Tongue (tissue), 2 donors: ENCODE data around the gene DDX24. TPM values are rescaled to one million over a fixed set of nuclear protein-coding genes. Genes with fewer than 3 reads are reported as not detected.

Source experiments
- DNase-seq: peaks from one replicate; pipeline ENCODE4 v3.0.0-alpha.2; 2015
- total RNA-seq: library from RNA; depleted of rRNA; stranded (reverse); fragments of >200 nt; gene quantifications from one replicate; pipeline ENCODE4 v1.2.3, GENCODE V29; 2014

The DDX24 gene
- total RNA-seq, 1 donor from 2014 or later, result 118 TPM

DNA sequence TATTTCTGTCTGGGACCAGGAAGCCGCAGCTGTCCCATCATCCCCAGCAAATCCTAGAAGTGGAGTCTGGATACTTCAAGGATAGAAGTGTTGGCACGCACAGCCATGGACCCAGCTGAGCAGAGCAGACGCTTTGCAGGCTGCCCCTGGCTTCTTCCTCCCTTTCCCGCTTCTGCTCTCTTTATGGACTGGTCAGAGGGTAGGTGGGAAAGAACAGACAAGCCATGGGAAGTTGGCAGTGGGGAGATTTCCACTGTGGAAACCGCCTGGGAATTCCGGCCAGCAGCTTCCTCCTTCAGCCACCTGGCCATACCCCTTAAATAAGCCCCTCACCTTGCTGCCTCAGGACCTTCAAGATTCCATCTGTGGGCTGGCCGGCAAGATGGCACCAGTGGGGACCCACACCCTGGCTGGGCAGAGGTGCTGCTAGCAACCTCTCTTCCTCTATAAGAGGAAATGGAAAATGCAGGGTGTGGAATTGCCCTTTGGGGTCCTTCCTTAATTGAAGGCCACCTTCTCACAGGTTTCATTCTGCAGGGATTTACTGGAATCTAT lies 34.2 kb downstream of the DDX24 start:
- DNase-seq, result no peak

DNA sequence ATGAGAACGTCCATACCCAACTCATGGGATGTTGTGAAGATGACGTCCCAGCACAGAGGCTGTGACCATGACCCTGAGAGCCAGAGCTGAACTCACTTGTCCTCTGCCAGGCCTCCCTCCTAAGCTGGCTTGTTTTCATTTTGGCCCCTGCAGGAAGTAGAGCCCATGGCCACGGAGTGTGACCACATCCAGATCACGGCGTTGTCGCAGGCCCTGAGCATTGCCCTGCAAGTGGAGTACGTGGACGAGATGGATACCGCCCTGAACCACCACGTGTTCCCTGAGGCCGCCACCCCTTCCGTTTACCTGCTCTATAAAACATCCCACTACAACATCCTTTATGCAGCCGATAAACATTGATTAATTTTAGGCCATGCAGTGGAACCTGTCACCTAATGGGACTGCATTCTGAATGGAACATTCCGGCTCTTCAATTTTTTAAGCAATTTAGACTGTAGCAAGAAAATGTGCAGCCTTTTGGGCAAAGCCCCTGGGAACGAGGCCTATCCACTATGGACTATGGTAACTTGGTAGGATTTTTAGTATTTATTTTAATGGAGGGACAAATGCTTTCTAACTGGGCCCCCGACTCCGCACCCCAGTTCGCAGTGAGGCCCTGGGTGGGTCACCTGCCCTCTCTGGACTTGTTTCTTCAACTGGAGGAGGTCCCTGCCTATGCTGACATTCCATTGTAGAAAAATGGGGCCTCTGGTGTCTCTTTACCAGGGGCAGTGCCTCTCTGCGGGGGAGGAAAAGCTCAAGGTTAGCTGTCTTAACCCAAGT lies 35.2 kb downstream of the DDX24 start:
- DNase-seq, result no peak

DNA sequence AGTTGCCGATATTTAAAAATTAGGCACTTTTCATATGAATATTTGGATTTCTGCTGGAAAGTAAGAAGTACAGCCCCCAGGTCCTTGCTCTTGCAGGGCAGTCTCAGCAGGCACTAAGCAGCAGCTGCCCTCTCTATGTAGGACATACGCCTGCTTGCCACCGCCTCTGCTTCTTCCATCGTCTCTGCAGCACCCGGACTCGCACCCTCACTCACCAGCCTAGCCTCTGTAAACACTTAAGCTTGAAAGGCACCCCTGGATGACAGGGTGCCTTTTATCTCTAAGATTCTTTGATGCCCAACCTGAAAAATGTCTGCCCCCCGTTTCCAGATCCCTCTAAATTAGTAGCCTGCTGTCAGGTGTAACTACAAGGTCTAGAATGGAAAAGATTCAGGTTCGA lies 35.9 kb downstream of the DDX24 start:
- no peak for DNase-seq

DNA sequence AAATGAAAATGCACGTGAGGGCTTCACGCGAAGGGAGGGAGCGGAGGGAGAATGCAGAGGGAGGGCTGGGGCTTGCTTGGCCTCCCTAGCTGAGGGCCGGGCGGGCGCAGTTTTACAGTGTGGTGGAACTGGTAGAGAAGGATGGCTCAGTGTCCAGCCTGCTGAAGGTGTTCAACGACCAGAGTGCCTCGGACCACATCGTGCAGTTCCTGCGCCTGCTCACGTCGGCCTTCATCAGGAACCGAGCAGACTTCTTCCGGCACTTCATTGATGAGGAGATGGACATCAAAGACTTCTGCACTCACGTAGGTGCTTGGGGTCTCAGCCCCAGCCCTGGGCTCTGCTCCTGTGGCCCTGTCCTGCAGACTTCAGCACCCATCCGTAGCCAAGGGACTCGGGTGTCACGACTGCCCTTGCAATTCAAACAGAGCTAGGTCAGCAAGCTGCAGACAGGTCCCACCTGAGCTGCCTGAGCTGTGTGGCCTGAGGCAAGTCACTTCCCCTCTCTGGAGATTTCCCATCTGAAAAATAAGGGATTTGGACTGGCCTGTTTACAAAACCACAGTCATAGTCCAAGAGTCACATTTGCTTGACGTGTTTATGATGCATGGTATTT lies 36.4 kb downstream of the DDX24 start:
- no peak for DNase-seq

DNA sequence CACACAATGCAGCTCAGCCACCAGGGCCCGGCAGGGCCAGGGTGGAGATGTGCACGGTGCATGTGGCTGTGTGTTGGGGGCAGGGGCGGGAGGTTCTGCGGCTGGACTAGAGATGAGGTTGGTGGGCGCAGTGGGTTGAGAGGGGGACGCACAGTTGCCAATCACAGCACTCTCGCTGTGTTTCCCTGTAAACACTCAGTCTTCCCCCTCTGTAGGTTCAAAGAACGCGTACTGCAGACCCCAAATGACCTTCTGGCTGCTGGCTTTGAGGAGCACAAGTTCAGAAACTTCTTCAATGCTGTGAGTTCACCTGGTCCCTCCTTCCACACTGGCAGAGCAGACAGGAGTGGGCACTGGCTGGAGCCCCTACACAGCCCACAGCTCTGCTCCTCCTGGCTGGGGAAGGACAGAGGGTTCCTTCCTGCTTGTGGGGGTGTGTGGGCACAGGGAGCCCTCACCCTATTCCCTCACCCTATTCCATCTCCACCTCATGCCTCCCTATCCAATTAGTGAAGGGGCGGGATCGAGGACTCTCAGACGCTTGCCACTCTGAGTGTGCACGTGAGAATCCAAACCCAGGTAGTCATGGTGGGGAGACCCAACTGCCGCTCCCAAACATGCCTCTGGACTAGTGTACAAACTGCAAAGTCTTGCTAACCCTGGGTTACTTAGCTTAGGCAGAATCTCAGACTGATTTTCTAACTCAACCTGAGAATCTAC lies 37.1 kb downstream of the DDX24 start:
- no peak for DNase-seq

DNA sequence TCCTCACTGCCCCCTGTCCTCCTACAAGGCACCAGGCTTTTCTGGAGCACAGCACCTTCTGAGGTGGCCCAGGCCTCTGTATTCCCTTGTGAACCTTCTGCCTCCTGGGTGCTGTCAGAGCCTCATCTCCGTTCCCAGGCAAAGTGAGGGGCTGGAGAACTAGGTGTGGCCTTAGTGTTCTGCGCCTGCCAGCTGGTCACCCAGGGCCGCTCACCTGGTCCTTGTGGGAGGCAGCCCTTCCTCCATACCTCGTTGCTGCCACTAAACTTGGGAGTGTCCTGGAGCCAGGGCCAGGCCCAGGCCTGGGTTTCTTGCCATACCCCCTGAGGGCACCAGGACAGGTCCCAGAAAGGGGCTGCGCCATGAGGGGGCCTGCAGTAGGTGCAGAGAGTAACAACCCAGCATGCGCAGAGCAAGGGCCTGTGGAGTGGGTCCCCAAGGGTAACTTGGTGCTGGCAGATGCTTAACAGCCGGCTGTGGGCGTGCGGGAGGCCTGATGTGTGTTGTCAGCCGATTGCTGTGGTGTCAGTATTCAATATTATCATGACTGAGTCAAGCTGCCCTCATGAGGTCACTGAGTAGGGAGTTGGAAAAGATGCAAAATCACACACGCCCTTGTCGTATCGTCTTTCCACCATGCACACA lies 37.8 kb downstream of the DDX24 start:
- DNase-seq, result peak; percentile 28

DNA sequence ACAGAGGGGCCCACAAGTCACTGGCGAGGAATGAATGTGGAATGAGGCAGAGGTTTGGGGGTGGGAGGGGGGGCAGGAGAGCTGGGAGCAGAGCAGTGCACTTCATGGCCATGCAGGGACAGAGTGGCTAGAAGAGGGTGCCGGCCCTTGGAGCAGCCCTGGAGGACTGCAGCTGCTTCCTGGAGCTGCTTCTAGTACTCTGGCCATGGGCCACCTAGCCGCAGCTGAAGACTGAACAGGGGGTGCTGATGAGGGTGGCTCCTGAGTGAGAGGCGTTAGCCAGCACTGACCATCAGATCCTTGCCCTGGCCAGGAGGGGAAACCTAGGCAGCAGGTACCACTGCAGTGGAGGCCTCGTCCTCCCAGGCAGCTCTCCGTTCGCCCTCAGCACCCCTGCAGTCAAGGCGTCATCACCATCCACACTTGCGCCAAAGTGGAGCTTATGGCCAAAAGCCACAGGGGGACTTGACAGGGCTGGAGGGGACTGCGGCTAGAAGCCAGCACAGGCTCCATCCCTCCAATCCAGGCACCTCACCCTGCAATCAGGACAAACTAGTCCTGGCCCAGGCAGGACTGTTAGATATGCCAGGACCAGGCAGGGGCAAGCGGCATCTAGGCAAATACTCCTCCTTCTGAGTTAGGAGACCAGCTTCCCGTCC lies 38.4 kb downstream of the DDX24 start:
- DNase-seq, result no peak

DNA sequence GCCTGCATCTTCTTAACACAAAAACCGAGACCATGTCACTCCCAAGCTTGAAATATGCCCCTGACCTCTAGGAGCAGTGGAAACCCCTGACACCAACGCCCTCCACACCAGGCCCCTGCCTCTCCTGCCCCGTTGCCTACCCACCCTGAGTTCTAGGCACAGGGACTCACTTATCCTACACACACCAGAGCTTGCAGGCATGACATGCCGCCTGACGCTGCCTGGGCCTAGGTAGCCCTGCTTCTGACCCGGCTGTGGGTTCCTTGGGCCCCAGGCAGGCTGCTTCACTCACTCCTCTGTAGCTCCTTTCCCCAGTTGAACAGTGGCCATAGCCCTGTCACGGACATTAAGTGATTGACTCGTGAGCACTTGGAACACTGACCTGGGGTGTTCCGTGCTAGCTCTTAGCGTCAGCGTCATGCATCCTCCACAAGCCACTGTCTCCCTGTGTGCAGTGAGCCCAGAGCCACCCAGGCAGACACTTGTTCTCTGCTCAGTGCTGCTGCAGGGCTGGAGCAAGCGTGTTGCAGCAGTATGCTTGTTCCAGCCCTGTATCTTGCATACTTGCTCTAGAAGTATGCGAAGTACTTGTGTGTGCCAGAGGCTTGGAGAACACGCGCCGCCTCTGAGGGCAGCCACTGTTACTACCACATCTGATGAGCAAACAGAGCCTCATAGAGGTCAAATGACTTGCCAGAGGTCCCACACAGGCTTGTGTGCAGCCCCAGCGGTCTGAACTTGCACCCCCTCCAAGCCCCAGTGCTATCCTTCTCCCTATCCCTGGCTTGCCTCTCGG lies 39.3 kb downstream of the DDX24 start:
- DNase-seq, result no peak

DNA sequence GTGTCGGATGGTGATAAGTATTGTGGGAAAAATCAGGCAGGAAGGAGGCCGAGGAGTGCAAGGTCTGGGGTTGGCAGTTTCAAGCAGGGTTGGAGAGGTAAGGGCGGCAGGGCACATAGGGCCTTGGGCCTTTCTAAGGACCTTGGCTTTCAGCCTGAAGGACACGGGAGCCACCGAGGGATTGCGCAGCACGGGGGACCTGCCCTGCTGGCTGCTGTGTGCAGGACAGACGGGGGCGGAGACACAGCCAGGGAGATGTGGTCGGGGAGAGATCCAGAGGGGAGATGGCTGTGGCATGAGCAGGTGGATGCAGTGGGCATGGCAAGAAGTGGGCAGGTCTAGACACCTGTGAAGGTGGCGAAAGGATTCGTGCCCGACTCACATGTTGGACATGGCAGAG lies 40.2 kb downstream of the DDX24 start:
- no peak for DNase-seq

DNA sequence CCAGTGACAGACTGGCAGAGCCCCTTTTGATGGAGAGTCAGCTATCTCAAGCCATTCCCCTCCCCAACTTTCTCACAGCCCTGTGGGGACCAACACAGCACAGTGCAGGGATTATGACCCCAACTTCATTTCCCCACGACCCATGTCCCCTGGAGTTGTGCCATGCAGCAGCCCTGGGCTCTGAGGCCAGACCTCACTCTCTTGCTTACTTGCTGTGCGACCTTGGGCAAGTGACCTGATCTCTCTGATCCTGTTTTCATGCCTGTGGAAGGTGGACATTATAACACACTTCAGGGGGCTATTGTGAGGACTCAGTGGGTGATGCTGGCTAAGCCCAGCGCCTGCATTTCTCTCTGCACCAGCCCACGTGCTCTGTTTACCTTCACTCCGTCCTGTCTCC lies 40.8 kb downstream of the DDX24 start:
- DNase-seq, result no peak

DNA sequence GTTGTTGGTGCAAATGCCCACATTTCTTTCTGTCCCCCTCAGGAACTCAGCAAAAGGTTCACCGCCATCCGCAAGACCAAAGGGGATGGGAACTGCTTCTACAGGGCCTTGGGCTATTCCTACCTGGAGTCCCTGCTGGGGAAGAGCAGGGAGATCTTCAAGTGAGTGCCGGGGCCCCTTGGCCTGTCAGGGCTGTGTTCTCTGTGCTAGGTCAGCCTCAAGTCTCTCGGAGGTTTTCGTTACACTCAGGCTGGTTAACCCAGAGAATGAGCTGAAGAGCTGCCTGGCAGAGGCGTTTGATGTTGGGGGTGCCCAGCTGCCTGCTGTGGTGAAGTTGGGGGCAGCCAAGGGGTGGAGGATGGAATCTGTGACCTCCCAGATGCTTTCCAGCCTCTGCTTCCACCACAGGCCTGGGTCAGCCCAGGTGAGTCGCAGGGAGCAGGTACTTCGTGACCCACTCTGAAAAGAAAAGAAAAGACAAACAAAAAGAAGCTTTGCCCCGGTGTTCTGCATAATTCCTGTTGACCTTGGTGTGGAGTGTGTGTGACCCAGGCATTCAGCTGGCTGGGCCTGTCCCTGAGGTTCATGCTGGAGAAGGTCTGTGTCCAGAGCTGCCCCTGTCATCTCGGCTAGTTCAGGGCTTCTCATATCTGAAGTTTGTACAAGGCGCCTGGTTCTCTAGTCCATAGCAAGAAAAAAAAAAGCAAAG lies 41.9 kb downstream of the DDX24 start:
- no peak for DNase-seq

DNA sequence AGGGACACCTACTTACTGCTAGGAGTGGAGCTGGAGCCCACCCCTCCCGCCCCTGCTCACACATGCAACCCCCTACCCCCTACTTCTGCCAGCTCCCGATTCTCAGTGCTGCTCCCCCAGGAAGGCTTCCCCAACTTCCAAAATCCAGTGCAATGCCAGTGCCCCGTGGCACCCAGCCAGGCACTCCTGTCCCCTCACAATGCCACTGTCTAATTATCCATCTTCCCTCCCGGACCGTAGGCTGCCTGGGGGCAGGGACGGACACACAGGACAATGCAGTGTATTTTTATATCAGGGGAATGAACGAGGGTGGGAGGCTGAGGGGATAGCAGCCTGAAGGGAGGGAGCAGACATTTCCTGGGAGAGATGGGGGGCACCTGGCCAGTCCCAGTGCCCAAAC lies 42.5 kb downstream of the DDX24 start:
- DNase-seq, result no peak

DNA sequence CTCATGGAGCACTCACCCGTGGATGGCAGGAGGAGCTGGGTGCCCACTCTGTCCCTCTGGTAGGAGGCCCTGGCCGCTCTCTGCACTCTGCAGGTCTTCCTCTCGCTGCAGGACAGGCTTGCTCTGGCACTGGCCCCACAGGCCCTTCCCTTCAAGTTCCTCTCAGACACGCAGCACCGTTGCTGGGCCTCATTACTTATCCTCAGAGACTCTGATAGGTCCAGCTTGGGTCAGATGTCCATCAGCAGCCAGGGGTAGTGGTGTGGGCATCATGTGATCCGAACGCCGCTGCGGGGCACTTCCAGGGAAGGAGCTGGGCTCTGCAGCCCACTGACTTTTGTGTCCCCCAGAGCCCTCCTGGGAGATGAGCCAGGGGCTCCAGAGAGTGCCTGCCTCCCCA lies 43.0 kb downstream of the DDX24 start:
- no peak for DNase-seq

DNA sequence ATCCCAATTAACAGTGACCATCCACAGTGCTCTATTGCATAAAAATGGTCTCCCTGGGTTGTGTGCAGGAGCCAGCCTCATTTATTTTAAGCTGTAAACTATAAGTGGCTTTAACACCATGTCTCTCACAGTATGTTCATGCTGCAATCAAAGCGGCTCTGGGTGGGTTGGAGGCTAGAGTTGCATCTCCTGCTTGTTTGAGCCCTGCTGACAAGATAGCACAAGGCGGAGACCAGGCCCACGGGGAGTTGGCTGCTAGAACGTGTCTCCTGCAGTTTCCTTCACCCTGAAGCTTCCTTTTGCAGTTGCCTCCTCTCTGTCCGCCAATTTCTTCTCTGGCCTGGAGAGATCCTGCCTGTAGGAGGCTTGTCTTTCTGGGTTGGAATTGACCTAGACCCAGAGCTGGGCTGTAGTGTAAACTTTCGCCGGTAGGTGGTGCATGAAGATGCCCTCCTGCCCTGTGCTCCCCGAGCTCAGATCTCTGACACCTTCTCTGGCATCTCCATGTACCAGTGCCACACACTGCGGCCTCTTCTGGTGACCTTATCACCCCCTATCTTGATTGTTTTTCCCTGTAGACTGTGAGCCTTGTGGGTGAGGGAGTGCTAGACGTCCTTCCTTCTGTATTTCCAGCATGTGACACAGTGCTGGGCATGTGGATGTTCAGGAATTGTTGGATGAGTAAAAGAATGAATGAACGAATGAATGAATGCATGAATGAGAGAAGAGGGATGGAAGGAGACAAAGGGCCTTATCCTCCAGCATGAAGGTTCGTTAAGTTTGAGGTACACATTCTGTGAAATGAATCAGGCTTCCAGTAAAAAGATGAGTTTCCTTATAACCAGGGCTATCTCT lies 44.5 kb downstream of the DDX24 start:
- DNase-seq, result peak; percentile 77

DNA sequence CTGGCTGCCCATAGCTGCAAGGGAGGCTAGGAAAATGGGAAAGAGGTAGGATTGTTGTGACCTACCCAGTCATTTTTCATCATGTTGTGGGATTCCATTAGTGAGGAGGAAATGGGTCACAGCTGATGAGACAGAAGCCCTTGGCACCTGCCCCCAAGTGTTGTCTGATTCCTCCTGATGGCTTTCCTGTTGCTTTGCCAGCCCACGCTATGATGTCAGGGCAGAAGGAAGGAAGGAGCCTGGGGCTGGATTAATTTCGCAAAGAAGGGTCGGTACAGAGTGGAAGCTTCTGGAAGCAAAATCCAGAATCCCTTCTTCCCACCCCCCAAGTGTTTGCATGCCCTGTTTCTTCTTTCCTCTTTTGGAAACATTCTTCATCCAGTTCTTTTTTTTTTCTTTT lies 46.1 kb downstream of the DDX24 start:
- no peak for DNase-seq

DNA sequence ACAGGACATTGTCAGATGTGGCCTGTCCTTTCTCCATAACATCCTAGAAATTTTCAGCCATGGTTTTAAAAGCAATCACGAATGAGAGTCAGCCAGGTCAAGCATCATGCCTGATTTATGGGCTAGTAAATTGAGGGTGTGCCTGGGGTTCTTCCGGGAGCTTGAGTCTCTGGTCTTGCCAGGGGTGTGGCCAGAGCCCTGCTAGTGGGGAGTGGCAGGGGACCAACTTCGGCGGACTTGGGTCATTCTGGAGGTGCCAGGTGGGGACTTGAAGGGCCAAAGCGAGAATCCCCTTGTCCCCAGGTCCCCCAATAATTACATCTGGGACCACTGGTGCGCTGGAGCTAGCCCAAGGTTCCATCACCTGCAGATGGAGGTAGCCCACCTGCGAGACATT lies 49.1 kb downstream of the DDX24 start:
- no peak for DNase-seq

DNA sequence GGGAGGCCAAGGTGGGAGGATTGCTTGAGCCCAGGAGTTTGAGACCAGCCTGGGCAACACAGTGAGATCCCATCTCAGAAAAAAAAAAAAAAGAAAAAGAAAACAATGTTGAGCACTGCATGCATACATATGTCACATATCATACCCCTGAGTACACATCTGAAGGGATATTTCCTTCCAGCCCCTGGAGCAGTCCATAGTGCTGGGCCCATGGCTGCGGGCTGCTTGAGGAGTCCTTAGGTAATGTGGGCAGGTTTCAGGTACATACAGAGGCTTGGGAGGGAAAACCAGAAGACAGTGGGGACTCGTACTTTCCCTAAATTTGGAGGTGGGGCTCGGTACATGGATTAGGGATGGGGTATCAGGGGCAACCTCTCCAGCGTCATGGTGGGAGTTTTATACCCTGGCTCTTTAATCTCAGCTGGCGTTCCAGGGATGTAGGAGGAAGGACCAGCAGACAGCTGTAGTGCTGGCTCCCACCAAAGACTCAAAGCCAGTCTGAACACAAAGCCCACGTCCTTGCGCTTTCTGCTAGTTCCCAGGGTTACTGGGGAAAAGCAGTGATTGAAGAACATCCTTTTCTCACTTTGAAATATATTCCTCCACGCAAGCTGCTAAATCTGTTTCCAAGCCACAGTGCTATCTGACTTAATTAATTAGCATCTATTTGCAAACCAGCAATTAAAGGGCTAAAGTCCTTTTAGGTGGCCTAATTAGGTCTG lies 49.7 kb downstream of the DDX24 start:
- DNase-seq, result no peak

DNA sequence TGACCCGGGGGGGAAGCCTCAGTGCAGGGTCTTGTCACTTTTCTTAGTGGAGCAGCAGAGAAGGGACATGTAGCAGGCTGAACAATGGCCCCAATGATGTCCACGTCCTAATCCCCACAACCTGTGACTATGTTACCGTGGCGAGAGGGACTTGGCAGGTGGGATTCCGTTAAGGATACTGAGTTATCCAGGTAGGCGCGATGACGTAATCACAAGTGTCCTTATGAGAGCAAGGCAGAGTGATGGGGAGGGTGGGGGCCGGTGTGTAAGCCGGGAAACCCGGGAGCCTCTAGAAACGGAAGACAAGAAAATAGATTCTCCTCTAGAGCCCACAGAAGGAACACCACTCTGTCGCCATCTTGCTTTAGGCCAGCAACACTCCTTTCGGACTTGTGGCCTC lies 50.4 kb downstream of the DDX24 start:
- DNase-seq, result no peak

DNA sequence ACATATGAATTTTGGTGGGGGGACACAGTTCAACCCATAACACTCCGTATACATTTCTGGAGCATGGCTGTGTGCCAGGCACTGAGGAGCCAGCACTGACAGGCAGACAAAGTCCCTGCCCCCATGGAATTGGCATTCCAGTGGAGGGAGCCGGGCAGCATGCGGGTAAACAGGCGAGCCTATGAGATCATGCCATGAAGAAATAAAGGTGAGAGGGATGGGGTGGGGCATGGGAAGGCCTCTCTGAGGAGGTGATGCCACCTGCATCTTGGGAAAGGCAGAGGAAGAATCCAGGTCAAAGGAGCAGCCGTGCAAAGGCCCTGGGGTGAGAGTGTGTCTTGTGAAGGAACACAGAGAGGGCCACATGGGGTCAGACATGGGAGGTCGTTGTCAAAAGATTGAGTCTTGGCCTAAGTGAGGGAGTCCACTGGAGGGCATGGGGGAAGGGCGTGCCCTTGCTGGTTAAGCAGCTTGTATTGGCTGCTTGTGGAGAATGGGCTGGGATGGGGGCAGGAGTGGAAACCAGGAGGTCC lies 51.3 kb downstream of the DDX24 start:
- DNase-seq, result no peak
